Amygdala (tissue), 56 donors: Measurements from ENCODE around the gene CEP104.
"Not testable (repeated sequence)": the region's sequence is repeated elsewhere in the genome, so short reads cannot be mapped to it uniquely, and the experiment has no call there.

Source experiments
- DNase-seq, 56 donors: peaks; one replicate each; lab custom pipeline; 2025; lab: John Stamatoyannopoulos, UW

CEP104 gene

GRCh38 chr1:3807769-3808168, 49.2 kb downstream of the CEP104 start:
- DNase-seq = no peak

GRCh38 chr1:3805038-3805437, 52.0 kb downstream of the CEP104 start:
- no peak for DNase-seq

GRCh38 chr1:3804627-3804944, 52.4 kb downstream of the CEP104 start:
- DNase-seq = not testable (repeated sequence)

GRCh38 chr1:3803905-3804626, 52.9 kb downstream of the CEP104 start:
- no peak for DNase-seq

- DNase-seq = not testable (repeated sequence)
These were observed 56.2 kb downstream of the CEP104 start for GRCh38 chr1:3800795-3801194.

- no peak for DNase-seq
These were observed 56.9 kb downstream of the CEP104 start for GRCh38 chr1:3799976-3800685.

- peak; percentile 69 to 97 (median 92) for DNase-seq
These were observed 60.6 kb downstream of the CEP104 start, which contains the start of gene LRRC47 for GRCh38 chr1:3796215-3797061. Gene LRRC47 (minus strand): TSS chr1:3796498. CDS start chr1:3796476, 22 bp downstream.

GRCh38 chr1:3795453-3796214, 61.4 kb downstream of the CEP104 start:
- no peak for DNase-seq

GRCh38 chr1:3790952-3791351, 66.1 kb downstream of the CEP104 start:
- no peak for DNase-seq

GRCh38 chr1:3790500-3790923, 66.5 kb downstream of the CEP104 start:
- no peak for DNase-seq

GRCh38 chr1:3789421-3790300, 67.3 kb downstream of the CEP104 start:
- no peak for DNase-seq

GRCh38 chr1:3788756-3789420, 68.1 kb downstream of the CEP104 start:
- DNase-seq = no peak

- no peak for DNase-seq
These were observed 69.0 kb downstream of the CEP104 start for GRCh38 chr1:3787745-3788605.

- no peak for DNase-seq
These were observed 69.7 kb downstream of the CEP104 start for GRCh38 chr1:3787349-3787715.

- DNase-seq = no peak
These were observed 70.3 kb downstream of the CEP104 start for GRCh38 chr1:3786468-3787348.

- DNase-seq = no peak
These were observed 71.4 kb downstream of the CEP104 start for GRCh38 chr1:3785456-3786157.
